Skeletal muscle cell (primary cell): ENCODE measurements around the gene ERAS.
"Not testable (repeated sequence)": the region's sequence is repeated elsewhere in the genome, so short reads cannot be mapped to it uniquely, and the experiment has no call there.

Source experiments
- DNase-seq: peaks from one replicate; pipeline ENCODE4 v3.0.0-alpha.2; 2010; ENCODE audit warnings: low read depth
- H3K4me3 ChIP-seq: 2 replicates; pipeline ENCODE4 v1.5.1; 2011; ENCODE audit warnings: low read depth, mild to moderate bottlenecking, control low read depth, low read length, moderate library complexity

Gene ERAS

DNA sequence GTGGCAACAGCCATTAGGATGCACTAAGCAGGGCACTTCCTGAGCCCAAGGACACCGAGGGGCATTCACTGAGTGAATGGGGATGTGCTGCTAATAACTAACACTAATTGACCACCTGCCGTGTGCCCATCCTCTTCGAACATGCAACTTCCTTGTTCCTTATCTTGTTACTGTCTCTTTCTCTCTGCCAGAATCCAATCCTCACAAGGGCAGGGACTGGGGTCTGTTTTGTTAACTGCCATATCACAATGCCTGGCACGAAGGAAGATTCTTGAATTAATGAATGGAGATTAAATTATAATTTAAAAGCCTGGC is 1.3 kb downstream of the ERAS start:
- H3K4me3 ChIP-seq, result no peak overlapping the region

DNA sequence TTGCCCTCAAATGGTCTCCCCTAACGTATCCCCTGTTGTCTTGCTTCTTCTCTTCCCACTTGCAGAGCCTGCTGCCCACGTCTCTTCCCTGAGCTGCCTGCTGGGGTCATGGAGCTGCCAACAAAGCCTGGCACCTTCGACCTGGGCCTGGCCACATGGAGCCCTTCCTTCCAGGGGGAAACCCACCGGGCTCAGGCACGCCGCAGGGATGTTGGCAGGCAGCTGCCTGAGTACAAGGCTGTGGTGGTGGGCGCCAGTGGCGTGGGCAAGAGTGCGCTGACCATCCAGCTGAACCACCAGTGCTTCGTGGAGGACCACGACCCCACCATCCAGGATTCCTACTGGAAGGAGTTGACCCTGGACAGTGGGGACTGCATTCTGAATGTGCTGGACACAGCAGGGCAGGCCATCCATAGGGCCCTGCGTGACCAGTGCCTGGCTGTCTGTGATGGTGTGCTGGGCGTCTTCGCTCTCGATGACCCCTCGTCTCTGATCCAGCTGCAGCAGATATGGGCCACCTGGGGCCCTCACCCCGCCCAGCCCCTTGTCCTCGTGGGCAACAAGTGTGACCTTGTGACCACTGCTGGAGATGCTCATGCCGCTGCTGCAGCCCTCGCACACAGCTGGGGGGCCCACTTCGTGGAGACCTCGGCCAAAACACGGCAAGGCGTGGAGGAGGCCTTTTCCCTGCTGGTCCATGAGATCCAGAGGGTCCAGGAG is 2.9 kb downstream of the ERAS start:
- no peak for DNase-seq
- H3K4me3 ChIP-seq, result no peak overlapping the region

More for the DNA sequence above, 1.3 kb downstream of the ERAS start:
- DNase-seq, result no peak

DNA sequence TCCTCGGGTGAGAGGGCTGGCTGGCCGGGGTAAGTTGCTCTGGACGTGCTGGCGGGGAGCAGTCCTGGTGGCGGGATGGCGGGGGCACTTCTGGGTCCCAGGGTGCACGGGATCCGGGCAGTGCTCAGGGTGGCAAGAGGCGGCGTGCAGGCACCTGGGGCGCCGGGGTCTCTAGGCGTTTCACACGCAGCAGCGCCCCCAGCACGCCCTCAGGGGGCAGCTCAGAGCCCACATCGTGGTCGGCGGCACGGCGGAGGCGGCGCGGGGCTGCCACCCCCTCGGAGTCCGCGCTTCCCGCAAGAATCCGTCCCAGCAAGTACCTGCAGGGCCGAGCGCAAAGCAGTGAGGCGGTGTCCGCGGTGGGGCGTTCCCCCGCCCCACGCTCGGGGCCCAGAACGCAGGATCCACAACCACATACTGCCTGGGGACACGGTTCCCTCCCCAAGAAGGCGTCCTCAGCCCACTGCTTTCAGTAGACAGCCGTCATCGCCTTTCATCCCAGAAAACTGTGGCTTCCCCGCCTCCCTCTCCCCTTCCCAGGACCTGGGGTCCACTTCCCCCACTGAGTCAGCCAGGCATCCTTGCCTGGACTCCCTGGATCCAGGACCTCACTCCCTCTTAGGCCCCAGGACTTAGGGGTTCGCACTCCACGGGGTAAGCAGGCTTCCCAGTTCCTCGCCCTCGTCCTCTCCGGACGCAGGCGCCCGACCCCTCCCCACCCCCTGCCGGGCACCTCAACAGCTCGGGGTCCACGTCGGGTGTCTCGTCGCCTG is 5.0 kb downstream of the ERAS start:
- no peak for DNase-seq
- H3K4me3 ChIP-seq, result no peak overlapping the region

DNA sequence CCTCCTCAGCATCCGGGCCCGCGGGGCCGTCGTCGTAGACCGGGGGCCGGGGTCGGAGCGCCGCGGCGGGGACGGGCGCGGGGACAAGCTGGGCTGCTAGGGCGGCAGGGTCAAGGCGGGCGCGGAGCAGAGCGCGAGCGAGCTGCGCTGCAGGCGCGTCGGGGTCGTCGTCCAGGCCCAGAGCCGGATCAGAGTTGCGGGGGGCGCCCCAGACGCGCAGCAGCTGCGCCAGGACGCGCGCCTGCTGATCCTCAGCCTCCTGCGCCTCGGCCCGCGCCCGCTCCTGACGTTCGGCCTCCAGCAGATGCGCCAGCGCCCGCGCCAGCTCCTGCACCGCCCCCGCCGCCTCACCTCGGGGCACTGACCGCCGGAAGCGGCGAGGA is 5.6 kb downstream of the ERAS start:
- DNase-seq, result no peak
- H3K4me3 ChIP-seq, result no peak overlapping the region

DNA sequence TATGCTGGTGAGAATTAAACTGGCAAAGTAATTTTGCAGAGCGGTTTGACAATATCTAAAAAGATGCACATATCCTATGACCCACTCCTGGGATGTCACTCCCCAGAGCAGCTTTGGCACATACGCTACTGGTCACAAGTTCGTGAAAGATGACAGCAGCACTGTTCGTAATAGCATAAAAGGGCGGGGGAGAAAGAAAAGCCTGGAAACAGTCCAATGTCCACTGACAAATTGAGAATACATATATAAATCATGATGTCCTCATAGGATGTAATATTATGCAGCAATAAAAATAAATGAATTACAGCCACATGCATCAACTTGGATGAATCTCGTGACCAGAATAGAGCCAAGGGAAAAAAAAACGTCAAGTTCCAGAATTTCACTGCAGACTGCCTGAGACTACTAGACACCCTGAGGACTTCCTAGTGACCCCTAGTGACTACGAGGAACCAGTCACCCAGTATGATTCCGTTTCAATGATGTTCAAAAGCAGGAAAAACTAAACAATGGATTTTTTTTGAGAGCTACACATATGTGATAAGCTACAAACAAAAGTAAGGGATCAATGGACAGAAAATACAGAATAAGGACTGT is 7.3 kb downstream of the ERAS start:
- DNase-seq, result no peak
- no peak overlapping the region for H3K4me3 ChIP-seq

DNA sequence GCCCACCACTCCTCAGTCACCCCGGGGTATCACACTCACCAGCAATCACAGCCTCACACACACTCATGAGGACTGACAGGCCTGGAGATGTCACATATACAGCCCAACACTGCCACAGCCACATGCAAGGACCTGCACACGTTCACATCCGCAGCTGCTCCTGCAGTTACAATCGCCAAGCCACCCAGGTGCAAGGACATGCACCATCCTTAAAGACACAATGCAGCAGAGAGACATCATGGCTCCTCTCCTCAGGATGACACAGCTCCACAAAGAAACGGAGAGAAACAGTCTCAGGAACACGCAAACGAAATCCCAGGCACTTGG is 8.0 kb downstream of the ERAS start:
- H3K4me3 ChIP-seq, result no peak overlapping the region
- no peak for DNase-seq

DNA sequence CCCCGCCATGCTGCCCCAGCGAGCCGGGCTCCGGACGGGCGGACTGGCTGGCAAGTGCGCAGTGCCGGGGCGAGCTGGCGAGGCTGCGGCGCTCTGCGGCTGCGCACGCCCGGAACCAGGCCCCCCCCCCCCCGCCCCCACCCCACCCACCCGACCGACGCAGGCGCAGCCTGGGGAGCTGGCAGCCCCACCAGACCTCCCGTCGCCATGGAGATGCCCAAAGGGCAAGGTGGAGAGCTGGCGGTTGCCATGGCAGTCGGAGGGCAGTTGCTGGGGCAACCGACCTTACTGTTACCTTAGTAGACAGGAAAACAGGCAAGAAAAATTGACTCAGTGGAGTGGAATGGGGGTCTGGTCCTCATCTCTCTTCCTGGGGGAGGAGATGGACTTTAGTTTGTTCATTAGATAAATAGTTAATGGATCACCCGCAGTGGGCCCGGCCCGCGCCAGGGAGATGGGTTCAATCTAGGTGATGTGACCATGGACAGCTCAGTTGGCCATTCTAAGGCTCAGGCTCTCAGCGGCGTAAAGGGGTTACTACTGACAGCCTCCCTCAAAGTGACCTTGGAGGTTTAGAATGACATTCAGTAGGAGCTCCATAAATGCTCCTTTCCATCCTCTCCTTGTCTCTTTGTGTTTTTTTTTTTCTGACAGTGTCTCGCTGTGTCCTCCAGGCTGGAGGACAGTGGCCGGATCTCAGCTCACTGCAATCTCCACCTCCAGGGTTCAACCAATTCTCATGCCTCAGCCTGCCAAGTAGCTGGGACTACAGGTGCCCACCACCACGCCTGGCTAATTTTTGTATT is 9.4 kb downstream of the ERAS start, which contains the start of gene PCSK1N:
PCSK1N (minus strand) TSS at position 87 of the 806 bp plus-strand sequence; CDS start at position 9, 78 bp downstream.
- DNase-seq, result no peak
- H3K4me3 ChIP-seq, result peak within 1 kb of the TSS; percentile 30

DNA sequence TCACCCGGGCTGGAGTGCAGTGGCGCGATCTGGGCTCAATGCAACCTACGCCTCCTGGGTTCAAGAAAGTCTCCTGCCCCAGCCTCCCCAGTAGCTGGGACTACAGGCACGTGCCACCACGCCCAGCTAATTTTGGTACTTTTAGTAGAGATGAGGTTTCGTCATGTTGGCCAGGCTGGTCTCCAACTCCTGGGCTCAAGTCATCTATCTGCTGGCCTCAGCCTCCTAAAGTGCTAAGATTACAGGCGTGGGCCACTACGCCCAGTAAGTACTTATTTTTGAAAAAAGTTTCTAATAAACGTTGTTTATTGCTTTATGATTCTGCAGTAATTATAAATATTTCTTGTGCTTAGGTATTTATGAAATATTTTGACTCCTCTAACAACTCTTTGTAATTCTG is 13.4 kb downstream of the ERAS start:
- DNase-seq, result no peak
- H3K4me3 ChIP-seq, result no peak overlapping the region

DNA sequence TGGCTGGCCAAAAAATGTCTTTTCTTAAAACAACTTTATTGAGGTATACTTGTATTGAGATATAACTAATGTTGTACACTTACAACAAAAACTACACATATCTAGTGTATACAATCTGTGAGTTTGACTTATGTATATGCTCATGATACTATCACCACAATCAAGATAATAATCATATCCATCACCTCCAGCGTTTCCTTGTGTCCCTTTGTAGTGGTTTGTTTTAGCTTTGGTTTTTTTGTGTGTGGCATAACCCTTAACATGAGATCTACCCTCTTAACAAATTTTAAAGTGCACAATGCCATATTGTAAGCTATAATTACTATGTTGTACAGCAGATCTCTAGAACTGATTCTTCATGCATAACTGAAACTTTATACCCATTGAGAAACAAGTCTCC is 22.5 kb downstream of the ERAS start:
- no peak for DNase-seq
- H3K4me3 ChIP-seq, result no peak overlapping the region

DNA sequence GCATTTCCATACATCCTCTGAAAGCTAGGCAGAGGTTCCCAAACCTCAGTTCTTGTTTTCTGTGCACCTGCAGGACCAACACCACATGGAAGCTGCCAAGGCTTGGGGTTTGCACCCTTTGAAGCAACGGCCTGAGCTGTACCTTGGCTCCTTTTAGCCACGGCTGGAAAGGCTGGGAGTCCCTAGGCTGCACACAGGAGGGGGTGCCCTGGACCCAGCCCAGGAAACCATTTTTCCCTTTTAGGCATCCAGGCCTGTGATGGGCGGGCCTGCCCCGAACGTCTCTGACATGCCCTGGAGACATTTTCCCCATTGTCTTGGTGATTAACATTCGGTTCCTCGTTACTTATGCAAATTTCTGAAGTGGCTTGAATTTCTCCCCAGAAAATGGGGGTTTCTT is 26.5 kb downstream of the ERAS start:
- no peak overlapping the region for H3K4me3 ChIP-seq
- no peak for DNase-seq

DNA sequence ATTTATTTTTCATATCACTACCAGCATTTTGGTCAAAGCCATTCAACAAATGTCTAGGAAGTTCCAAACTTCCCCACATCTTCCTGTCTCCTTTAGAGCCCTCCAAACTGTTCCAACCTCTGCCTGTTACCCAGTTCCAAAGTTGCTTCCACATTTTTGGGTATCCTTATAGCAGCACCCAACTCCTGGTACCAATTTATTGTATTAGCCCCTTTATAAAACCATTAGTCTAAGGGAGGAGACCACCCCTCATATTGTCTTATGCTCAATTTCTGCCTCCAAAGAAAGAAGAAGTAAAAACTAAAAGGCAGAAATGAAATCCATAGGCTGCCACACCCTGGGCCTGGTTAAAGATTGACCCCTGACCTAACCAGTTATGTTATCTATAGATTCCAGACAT is 27.2 kb downstream of the ERAS start:
- DNase-seq, H3K4me3 ChIP-seq: not testable (repeated sequence)

DNA sequence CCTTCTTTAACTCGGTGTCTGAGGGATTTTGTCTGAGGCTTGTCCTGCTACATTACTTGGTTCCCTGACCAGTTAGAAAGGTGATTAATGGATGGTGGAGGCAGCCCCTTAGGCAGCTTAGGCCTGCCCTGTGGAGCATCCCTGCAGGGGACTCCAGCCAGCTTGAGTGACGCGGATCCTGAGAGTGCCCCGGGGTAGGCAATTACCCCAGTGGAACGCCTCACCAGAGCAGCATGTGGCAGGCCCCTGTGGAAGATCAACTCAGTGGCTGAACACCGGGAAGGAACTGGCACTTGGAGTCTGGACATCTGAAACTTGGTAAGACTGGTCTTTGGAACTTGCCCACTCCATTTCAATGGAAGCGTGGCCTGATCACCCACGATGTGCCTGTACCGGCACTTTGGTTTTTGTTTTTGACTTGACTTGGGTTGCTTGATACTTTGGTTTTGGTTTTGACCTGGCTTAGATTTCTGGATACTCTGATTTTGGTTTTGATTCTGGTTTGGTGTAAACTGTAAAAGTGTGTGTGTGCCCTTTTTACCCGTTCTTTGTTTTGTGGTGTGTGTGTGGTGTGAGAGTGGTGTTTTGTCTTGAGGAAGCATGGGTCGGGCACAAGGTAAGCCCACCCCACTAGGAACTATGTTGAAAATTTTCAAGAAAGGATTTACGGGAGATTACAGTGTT is 27.9 kb downstream of the ERAS start:
- H3K4me3 ChIP-seq, DNase-seq: not testable (repeated sequence)

DNA sequence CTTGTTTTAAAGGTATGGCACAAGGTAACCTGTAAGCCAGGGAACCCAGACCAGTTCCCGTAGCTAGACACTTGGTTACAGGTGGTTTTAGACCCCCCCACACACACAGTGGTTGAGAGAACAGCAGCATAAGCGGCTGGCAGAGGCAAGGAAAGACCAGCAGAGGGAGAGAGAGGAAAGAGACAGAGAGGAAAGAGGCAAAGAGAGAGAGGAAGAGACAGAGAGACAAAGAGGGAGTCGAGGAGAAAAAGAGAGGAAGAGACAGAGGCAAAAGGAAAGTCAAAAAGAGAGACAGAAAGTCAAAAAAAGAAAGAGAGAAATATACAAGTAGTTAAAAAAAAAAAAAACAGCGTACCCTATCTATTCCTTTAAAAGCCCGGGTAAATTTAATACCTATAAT is 28.6 kb downstream of the ERAS start:
- DNase-seq, result no peak
- no peak overlapping the region for H3K4me3 ChIP-seq

DNA sequence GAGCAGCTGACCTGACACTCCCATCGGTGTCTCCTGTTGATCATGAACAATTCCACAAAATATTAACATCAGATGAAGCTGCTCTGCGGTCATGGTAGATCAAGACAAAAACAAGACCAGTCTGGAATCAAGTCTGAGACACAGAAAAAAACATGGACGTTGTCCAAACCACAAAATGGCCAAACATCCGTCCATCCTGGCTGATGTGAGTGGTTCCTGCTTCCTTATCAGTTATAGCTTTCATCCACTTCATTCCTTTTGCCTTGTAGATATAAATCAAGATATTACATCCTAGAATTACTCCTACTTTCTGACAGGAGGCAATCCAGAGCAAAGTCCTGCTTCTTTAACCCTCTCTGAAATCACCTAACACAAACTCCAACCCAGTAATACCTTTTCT is 37.9 kb downstream of the ERAS start:
- DNase-seq, result no peak
- H3K4me3 ChIP-seq, result no peak overlapping the region

DNA sequence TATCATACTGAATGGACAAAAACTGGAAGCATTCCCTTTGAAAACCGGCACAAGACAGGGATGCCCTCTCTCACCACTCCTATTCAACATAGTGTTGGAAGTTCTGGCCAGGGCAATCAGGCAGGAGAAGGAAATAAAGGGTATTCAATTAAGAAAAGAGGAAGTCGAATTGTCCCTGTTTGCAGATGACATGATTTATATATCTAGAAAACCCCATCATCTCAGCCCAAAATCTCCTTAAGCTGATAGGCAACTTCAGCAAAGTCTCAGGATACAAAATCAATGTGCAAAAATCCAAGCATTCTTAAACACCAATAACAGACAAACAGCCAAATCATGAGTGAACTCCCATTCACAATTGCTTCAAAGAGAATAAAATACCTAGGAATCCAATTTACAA is 45.7 kb downstream of the ERAS start:
- not testable (repeated sequence) for H3K4me3 ChIP-seq, DNase-seq

DNA sequence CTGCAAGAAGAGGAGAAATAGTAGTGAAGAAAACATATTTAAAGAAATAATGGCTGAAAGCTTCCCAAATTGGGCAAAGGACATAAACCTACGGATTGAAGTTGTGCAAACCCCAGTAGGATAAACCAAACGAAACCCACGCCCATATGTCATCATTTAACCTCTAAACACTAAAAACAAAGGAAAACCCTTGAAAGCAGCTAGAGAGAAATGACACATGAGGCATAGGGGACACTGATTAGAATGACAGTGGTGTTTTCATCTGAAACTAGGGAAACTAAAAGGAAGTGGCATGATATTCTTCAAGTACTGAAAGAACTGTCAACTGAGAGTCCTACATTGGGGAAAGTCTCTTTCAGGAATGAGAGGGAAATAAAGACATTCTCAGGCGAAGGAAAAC is 50.6 kb downstream of the ERAS start:
- not testable (repeated sequence) for DNase-seq, H3K4me3 ChIP-seq
